Prostate gland (tissue), 2 donors: Measurements from ENCODE around the gene TVP23C.

Experiments used
- CTCF ChIP-seq, 4 experiments: fragments of 200-600 bp in 2 of 4; fragments of 450-650 bp in 2 of 4; sonication (generic) in 2 of 4; IDR thresholded peaks; 1 replicate in 3 of 4; 2 replicates in 1 of 4; pipeline ENCODE4 v1.5.1; 2016 to 2019; ENCODE audit warnings: antibody characterized with exemption in 4 of 4, mild to moderate bottlenecking in 2 of 4, moderate library complexity in 2 of 4
- POLR2A ChIP-seq: fragments of 450-650 bp; IDR thresholded peaks from one replicate; pipeline ENCODE4 v1.6.1; 2016; ENCODE audit warnings: antibody characterized with exemption, mild to moderate bottlenecking

- TF ChIP-seq CTCF (IDR thresholded peaks at IDR 0.05), result no peak
- no peak for TF ChIP-seq POLR2A
Observed at GRCh38 chr17:15483431-15483830, 79.9 kb downstream of the TVP23C start.
